Spleen (tissue), 11 donors: ENCODE results near the gene PDE4B. TPM values are rescaled to one million over a fixed set of nuclear protein-coding genes. Genes with fewer than 3 reads are reported as not detected.

Experiments used
- DNase-seq: peaks from one replicate; pipeline ENCODE4 v3.0.0-alpha.2; 2020
- H3K27ac ChIP-seq, 8 donors: fragments of 200-600 bp; sonication (generic) in 7 of 8; 1 replicate in 4 of 8; 2 replicates in 4 of 8; pipeline versions ENCODE4 v1.5.0 to v1.8.0; 2016 to 2021; ENCODE audit warnings: inconsistent platforms in 4 of 8, mild to moderate bottlenecking in 4 of 8, moderate library complexity in 1 of 8
- H3K27me3 ChIP-seq, 7 donors: fragments of 200-600 bp; sonication (generic) in 6 of 7; replicated peaks in 1 of 7; 1 replicate in 4 of 7; 2 replicates in 3 of 7; pipeline versions ENCODE4 v1.5.0 to v1.8.0; 2016 to 2021; ENCODE audit warnings: inconsistent platforms in 3 of 7, mild to moderate bottlenecking in 1 of 7
- H3K36me3 ChIP-seq, 6 donors: fragments of 200-600 bp; sonication (generic) in 5 of 6; 1 replicate in 4 of 6; 2 replicates in 2 of 6; pipeline versions ENCODE4 v1.5.0 to v1.8.0; 2016 to 2021; ENCODE audit warnings: inconsistent platforms in 2 of 6
- H3K4me1 ChIP-seq, 6 donors: fragments of 200-600 bp; sonication (generic) in 5 of 6; 1 replicate in 3 of 6; 2 replicates in 3 of 6; pipeline versions ENCODE4 v1.5.0 to v1.8.0; 2016 to 2021; ENCODE audit warnings: inconsistent platforms in 3 of 6
- H3K4me3 ChIP-seq, 8 donors: fragments of 200-600 bp; sonication (generic) in 7 of 8; 1 replicate in 4 of 8; 2 replicates in 4 of 8; pipeline versions ENCODE4 v1.5.0 to v1.8.0; 2016 to 2021; ENCODE audit warnings: inconsistent platforms in 4 of 8, mild to moderate bottlenecking in 4 of 8, moderate library complexity in 2 of 8
- H3K9me3 ChIP-seq, 8 donors: fragments of 200-600 bp; sonication (generic) in 7 of 8; 1 replicate in 4 of 8; 2 replicates in 4 of 8; pipeline versions ENCODE4 v1.5.0 to v1.8.0; 2016 to 2021; ENCODE audit warnings: inconsistent platforms in 4 of 8
- POLR2A ChIP-seq, 3 donors: fragments of 450-650 bp; IDR thresholded peaks; one replicate each; pipeline ENCODE4 v1.5.1; 2017; ENCODE audit warnings: antibody characterized with exemption in 3 of 3, mild to moderate bottlenecking in 1 of 3
- POLR2AphosphoS5 ChIP-seq, 3 donors: sonication (generic); formaldehyde crosslinking; IDR thresholded peaks; one replicate each; pipeline ENCODE4 v1.5.1; 2017; ENCODE audit warnings: antibody characterized with exemption in 3 of 3
- WGBS, 5 donors: extraction: QIAGEN DNeasy Blood & Tissue Kit in 3 of 5; methylation state at CpG; one replicate each; pipeline versions ENCODE4 v1.1.5 to v1.1.7; 2013 to 2018; 5-methylcytosine and 5-hydroxymethylcytosine counted together
- intact Hi-C: fragments of 100-400 bp; cut with DNase I; formaldehyde crosslinking; loops from one replicate; pipeline ENCODE4 v1.15.0; 2023; ENCODE audit warnings: low total_unique reads
- polyA plus RNA-seq, 3 donors: library from polyadenylated mRNA; stranded (reverse); fragments of 200-250 nt; gene quantifications; one replicate each; pipeline ENCODE4 v1.2.1, GENCODE V29; 2013
- total RNA-seq, 7 donors: library from RNA; depleted of rRNA in 3 of 7; stranded (reverse); fragments of >200 nt in 3 of 7; fragmentation: NEBNext Ultra II Directional in 4 of 7; extraction: Animal tissue kit (Norgen Biotek cat#: 25700) in 4 of 7; gene quantifications; one replicate each; pipeline versions ENCODE4 v1.1.0 to v1.2.1, GENCODE V29; 2016 to 2021
- TF ChIP-seq, protein P1 (sequence below), 11 experiments: fragments of 200-600 bp in 7 of 11; fragments of 450-650 bp in 4 of 11; sonication (generic) in 4 of 11; IDR thresholded peaks in 8 of 11; conservative IDR thresholded peaks in 3 of 11; 1 replicate in 7 of 11; 2 replicates in 4 of 11; pipeline versions ENCODE4 v1.4.0 to v1.8.0; 2016 to 2021; ENCODE audit warnings: antibody characterized with exemption in 11 of 11, inconsistent platforms in 4 of 11, mild to moderate bottlenecking in 1 of 11
- donor health status: healthy with polysubstance abuse.
- donor health status: DM: no; HTN: no; CAD: no; lungs with moderate emphysema.
- donor health status: DM: no; HTN: no; CAD: no.
- donor health status: Bipolar disorder and iron deficiency.
- donor health status: healthy.
- donor health status: DM: no; HTN: no; CAD: no.
- donor health status: DM: yes; HTN: yes; CAD: no.

Gene PDE4B
- total and polyA plus RNA-seq, 10 donors: 12.6 to 88.2 (median 51.9) TPM

DNA sequence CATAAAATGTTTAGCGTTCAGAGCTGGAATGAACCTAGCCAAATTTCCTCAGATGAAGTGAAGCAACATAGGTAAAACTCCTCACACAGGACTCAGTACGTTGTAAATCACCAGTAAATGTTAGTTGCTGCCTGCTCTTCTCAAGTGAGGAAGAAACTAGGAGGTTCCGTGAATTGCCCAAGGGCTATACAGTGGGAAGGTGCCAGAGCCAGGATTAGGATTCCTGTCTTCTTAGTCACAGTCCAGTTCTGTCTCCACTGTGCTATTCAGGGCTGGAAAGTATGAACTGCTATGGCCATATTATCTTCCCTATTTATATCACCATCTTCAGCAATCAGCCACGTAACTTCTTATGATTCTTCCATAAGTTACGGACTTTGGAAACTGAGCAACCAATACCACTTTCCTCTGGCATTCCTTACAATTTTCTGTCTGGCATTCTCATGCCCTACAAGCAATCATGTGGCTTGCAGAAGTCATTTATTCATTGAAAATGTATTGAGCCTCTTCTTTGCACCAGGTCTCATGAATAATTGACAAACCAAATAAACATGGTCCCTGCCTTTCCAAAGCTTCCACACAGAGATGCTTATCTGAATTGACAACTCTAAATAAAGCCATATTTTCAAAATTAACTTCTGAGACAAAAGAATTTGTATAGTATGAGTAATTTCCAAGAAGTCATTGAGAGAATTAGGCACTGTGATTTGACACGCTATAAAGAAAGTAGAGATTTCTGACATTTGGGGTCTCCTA is 469.7 kb downstream of the PDE4B start:
- Histone ChIP-seq H3K36me3 (no peaks in the 10 kb centered on the region), H3K27ac (no peak overlapping the region), H3K9me3 (no peaks in the 10 kb centered on the region), H3K4me1 (peaks cover 0 to 34% (median 3%) of the 10 kb centered on the region in 6 donors), H3K27me3 (no peaks in the 10 kb centered on the region), H3K4me3 (no peak overlapping the region)
- DNase-seq: no peak
- WGBS, 5 donors: 93 to 95% (median 94%) methylated on average over 6 of the region's 6 CpGs
- TF ChIP-seq POLR2AphosphoS5 (IDR thresholded peaks at IDR 0.05): no peak
- no peak for TF ChIP-seq POLR2A (IDR thresholded peaks at IDR 0.05)
- TF ChIP-seq, protein P1, sequence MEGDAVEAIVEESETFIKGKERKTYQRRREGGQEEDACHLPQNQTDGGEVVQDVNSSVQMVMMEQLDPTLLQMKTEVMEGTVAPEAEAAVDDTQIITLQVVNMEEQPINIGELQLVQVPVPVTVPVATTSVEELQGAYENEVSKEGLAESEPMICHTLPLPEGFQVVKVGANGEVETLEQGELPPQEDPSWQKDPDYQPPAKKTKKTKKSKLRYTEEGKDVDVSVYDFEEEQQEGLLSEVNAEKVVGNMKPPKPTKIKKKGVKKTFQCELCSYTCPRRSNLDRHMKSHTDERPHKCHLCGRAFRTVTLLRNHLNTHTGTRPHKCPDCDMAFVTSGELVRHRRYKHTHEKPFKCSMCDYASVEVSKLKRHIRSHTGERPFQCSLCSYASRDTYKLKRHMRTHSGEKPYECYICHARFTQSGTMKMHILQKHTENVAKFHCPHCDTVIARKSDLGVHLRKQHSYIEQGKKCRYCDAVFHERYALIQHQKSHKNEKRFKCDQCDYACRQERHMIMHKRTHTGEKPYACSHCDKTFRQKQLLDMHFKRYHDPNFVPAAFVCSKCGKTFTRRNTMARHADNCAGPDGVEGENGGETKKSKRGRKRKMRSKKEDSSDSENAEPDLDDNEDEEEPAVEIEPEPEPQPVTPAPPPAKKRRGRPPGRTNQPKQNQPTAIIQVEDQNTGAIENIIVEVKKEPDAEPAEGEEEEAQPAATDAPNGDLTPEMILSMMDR (IDR thresholded peaks at IDR 0.05 in 8 of 11, conservative IDR thresholded peaks at IDR 0.05 in 3 of 11): no peak
- intact Hi-C loops: no loop called here

DNA sequence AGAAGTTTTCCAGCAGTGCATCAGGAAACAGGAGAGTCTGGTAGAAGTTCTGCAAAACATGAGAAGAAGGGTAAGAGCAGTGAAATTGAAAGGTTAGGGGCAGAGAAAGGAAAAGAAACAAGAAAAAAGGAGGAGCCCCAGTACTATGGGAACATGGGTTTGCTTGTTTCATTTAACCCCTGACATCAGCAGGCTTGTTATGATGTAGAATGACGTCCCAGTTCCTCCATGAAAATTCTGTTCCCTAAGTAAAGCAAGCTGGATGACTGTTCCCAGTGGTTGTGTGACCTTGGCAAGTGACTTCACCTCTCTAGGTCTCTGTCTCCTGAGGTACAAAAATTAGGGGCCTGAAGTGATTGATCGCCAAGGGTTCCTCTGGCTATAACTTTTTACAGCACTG is 472.6 kb downstream of the PDE4B start:
- Histone ChIP-seq H3K4me1 (peaks cover 0 to 52% (median 9%) of the 10 kb centered on the region in 6 donors), H3K4me3 (no peak overlapping the region), H3K9me3 (no peaks in the 10 kb centered on the region), H3K27me3 (no peaks in the 10 kb centered on the region), H3K27ac (no peak overlapping the region), H3K36me3 (no peaks in the 10 kb centered on the region)
- TF ChIP-seq POLR2AphosphoS5 (IDR thresholded peaks at IDR 0.05) (no peak), POLR2A (IDR thresholded peaks at IDR 0.05) (no peak)
- TF ChIP-seq, protein P1 (IDR thresholded peaks at IDR 0.05 in 8 of 11, conservative IDR thresholded peaks at IDR 0.05 in 3 of 11): no peak
- no peak for DNase-seq
- 77 to 99% (median 84%) methylated on average over 2 of the region's 2 CpGs for WGBS, 5 donors
- intact Hi-C loops: no loop called here

- DNase-seq: no peak
- WGBS, 5 donors: 49 to 79% (median 63%) methylated on average over 3 of the region's 3 CpGs
Measured at GRCh38 chr1:66265796-66266195, 473.1 kb downstream of the PDE4B start.

GRCh38 chr1:66266350-66266749 is 473.7 kb downstream of the PDE4B start:
- TF ChIP-seq POLR2AphosphoS5 (IDR thresholded peaks at IDR 0.05): no peak
- TF ChIP-seq, protein P1 (IDR thresholded peaks at IDR 0.05 in 8 of 11, conservative IDR thresholded peaks at IDR 0.05 in 3 of 11): no peak
- TF ChIP-seq POLR2A (IDR thresholded peaks at IDR 0.05): no peak
- Histone ChIP-seq H3K4me1 (peaks cover 0 to 61% (median 15%) of the 10 kb centered on the region in 6 donors), H3K27ac (peak overlapping the region in 2 of 8 donors; percentile 13 to 55), H3K9me3 (no peaks in the 10 kb centered on the region), H3K4me3 (no peak overlapping the region), H3K36me3 (no peaks in the 10 kb centered on the region), H3K27me3 (no peaks in the 10 kb centered on the region)
- WGBS, 5 donors: 56 to 62% (median 60%) methylated on average over 6 of the region's 6 CpGs
- intact Hi-C loops: no loop called here
- DNase-seq: no peak

More at GRCh38 chr1:66265796-66266195, 473.1 kb downstream of the PDE4B start:
- Histone ChIP-seq H3K9me3 (no peaks in the 10 kb centered on the region), H3K36me3 (no peaks in the 10 kb centered on the region), H3K27ac (peak overlapping the region in 1 of 8 donors; percentile 13), H3K27me3 (no peaks in the 10 kb centered on the region), H3K4me1 (peaks cover 0 to 57% (median 11%) of the 10 kb centered on the region in 6 donors), H3K4me3 (no peak overlapping the region)
- intact Hi-C loops: no loop called here
- TF ChIP-seq POLR2AphosphoS5 (IDR thresholded peaks at IDR 0.05) (no peak), POLR2A (IDR thresholded peaks at IDR 0.05) (no peak)
- TF ChIP-seq, protein P1 (IDR thresholded peaks at IDR 0.05 in 8 of 11, conservative IDR thresholded peaks at IDR 0.05 in 3 of 11): no peak
